GM21737 (cell line): ENCODE measurements around the gene MGAT3.
"Not testable (repeated sequence)": the region's sequence is repeated elsewhere in the genome, so short reads cannot be mapped to it uniquely, and the experiment has no call there.

Experiments
- ATAC-seq: cut with Tn5 transposase; IDR thresholded peaks from one replicate; pipeline ENCODE4 v1.9.1; 2021; ENCODE audit warnings: mild to moderate bottlenecking, moderate library complexity; ENCODE audit not compliant: unreplicated experiment

The MGAT3 gene

GRCh38 chr22:39488563-39489083, 31.8 kb downstream of the MGAT3 start:
- ATAC-seq: no peak

DNA sequence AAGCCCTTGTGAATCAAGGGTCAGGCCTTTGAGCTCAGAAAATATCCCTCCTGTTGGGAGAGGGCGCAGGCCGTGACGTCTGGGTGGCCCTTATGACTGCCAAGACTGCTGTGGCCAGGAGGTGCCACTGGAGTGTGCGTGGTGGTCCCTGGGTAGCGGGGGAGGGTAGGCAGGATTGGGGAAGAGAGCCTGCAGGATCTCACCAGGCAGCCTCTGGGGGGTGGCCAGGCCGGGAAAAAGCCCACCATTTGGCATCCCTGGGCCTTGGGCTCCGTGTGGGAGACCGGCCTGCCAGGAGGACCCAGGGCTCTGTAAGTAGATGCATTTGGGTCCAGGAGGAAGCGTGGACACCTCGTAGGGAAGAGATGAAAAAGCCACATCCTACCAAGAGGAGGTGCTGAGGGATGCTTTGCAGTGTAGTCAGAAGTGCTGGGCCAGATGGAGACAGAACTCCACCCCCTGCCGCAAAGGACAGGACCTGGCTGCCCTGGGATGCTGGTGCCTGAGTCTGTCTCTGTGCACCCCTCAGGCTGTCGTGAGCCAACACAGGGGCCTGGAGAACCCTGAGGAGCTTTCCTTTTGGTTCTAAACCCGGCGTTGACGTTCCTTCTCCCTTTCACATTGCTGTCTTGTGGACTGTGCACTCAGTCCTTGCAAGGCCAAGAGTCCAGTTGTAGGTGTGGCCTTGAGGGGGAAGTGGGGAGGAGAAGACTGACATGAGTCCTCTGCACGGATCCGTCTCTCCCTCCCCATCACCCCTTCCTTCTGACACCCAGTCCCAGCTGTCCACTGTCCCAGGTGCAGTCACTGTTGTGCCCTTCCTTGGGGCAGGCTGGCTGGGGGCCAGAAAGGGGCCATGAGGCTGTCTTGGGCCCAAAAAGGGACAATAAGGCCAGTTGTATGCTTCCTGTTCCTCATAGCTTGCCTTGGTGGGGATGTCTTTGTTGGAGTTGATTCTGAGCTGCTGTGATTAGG, 32.6 kb downstream of the MGAT3 start:
- ATAC-seq: no peak

GRCh38 chr22:39490135-39490798, 33.5 kb downstream of the MGAT3 start:
- peak; percentile 69 for ATAC-seq

- ATAC-seq: no peak
Measured at GRCh38 chr22:39490966-39491680, 34.3 kb downstream of the MGAT3 start.

DNA sequence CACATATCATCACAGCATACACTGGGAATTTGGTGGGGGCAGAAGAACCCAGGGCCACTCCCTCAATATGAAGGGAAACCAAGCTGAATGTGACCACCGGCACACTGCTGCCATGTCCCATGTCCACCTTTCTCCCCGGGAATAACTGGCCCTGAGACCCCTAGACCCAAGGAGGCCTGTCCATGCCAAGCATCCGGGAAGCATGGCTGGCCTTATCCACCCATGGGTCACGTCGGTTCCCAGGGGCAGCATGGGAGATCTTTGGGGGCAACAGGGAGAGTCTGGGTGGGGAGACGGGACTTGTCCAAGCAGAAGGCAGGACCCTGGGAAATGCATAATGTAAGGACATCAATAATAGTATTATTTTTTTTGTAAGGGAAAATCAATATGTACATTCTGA, 34.9 kb downstream of the MGAT3 start:
- no peak for ATAC-seq

DNA sequence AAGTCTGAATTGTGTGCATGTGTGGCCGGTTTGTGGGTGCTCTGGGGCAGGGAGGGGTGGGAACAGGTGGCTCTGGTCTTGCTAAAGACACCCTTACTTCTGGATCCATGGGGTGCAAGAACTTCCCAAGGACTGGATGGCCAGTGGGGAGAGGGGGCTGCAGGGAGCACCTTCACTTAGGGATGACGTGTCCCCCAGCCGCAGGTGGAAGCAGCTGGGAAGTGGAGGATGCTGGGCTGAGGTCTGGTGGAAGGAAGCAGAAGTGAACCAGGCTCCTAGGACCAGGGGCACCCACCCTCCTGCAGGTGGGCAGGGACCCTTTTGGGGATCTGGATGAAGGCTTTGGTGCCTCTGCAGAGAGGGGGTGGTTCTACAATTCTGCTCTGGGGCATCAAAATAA, 35.4 kb downstream of the MGAT3 start:
- no peak for ATAC-seq

GRCh38 chr22:39493759-39494158, 36.9 kb downstream of the MGAT3 start:
- no peak for ATAC-seq

DNA sequence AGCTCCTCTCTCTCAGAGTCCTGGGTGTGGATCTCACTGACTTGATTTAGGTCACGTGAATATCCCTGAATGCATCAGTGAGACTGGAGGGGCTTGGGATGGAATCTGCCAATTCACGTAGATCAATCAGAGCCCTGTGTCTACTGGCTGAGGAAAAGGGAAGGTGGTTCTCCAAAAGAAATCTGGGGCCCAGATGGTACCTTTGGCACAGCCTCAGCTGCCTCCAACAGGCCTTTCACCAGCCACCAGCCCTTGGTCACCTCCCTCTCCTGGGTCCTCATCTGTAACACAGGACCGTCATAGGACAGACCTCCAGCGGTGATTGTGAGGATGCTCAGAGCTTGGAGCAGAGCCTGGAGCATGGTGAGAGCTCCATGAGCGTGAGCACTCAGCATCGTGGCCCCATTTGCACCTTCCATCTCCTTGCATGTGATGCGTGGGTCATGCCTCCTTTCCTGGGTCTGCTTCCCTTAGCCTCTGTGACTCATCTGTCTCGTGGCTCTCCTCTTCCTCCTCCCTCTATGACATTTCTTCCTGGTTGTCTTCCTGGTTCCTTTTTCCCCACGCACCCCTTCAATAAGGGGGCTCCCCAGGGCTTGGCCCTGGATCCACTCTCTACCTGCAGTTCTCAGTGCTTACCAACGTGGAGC, 37.8 kb downstream of the MGAT3 start:
- ATAC-seq: no peak

DNA sequence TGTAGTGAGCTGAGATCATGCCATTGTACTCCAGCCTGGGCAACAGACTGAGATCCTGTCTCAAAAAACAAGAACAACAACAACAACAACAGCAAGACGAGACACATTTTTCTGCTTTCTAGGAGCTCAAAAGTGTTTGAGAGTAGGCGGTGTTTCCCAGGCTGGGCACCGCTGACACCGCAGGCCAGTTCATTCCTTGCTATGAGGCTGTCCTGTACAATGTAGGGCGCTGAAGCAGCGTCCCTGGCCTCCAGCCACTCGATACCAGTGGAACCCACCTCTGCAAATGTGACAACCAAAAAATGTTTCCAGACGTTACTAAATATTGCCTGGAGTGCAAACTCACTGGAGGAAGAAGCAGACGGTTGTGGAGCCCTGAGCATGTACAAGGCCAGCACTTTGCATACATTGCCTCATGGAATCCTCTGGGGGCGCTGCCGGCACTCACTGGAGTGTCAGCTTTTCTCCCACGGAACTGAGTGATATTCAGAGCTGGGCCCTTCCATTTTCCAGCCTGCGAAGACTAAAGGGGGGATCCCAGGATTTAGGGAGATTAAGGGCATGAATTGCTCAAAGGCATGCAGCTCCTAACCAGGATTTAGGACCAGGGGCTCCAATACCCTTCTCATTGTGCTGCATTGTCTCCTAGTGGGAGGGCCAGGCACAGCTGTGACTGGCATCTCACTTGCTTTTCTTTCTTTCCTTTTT, 39.5 kb downstream of the MGAT3 start:
- no peak for ATAC-seq

GRCh38 chr22:39497429-39497828, 40.6 kb downstream of the MGAT3 start:
- no peak for ATAC-seq

DNA sequence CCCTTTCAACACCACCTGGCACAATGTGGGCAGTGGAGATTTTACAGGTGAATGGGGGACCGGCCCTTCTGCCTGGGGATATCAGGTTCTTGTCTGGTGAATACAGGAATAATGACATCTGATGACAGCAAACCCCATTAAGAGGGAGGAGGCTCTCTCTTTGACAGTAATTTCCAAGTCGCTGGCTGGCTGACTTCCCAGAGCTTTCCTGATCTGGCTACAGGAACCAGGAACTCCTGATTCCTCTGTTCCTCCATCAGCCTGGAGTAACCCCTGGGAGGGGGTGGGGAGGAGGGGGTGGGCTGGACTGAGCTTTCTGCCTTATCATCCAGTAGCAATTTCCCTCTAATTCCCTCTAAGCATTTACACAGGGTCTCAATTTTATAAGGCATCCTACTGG, 41.6 kb downstream of the MGAT3 start:
- ATAC-seq: no peak

- ATAC-seq: no peak
Measured at GRCh38 chr22:39498802-39499201, 42.0 kb downstream of the MGAT3 start.

- no peak for ATAC-seq
Measured at GRCh38 chr22:39500101-39500500, 43.3 kb downstream of the MGAT3 start.

DNA sequence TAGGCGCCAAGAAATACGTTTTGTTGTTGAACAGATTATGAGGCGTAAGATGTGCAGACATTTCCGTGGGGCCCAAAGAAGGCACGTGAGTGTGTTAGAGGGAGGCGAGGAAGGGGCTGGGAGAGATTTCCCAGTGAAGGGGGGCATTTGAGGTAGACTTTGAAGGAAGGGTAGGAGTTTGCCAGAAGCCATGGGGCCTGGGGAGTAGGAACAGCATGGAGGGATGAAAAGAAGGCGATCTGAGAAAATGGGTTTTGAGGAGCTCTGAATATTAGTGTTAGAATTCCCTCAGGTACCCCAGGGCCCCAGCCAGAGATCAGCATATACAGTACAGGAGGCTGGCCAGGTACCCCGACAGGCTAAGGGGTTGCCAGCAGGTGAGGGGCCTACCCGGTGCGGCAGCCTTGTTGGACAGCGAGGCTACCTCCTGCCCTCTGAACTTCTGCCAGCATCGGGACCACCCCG, 44.9 kb downstream of the MGAT3 start:
- peak; percentile 8 for ATAC-seq

GRCh38 chr22:39502109-39502788, 45.4 kb downstream of the MGAT3 start, which contains the start of gene MIEF1:
Gene MIEF1 (plus strand): TSS chr22:39502290. CDS start chr22:39511295, 9,005 bp downstream.
- ATAC-seq: peak; percentile 85

DNA sequence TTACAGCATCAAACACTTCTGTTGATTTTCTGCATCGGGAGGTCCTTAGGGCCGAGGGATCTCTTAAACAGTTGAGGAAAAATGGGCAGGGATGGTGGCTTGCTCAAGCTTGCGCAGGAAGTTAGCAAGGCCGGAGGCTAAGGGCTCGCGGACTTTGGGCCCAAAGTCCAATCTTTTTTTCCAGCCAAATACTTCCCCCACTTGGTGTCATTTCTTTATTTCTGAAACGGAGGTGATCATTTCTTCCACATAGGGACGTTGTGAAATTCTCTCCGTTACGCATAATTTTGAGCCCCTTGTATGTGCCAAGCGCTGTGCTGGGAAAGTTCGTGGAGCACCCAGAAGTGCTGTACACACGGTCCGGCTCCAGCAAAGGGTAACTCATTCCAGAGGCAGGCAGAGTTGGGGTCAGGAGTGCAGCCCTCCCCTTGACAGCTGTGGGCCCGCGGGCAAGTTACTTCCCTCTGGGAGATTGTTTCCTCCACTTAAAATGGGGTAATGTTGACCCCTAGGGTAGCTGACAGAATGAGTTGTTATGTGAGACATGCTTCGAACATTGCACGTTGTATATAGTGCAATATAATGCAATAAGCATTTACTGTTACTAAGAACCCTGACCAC, 46.1 kb downstream of the MGAT3 start:
- ATAC-seq: no peak

DNA sequence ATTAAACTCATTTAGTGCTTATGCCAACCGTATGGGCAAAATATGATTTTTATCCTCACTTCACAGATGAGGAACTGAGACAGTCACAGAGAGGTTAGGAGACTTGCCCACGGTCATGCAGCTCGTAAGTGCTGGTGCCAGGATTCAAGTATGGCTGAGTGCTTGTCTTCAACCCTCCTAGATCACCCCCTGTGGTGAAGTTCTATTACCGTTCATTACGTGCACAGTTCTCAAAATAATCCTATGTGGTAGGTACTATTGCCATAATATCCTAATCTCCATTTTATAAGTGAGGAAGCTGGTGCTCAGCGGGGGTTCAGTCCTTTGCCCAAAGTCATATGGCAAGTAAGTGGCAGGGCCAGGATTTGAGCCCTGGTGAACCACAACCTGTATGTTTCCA, 46.8 kb downstream of the MGAT3 start:
- no peak for ATAC-seq

GRCh38 chr22:39504071-39504470, 47.3 kb downstream of the MGAT3 start:
- no peak for ATAC-seq

- not testable (repeated sequence) for ATAC-seq
Measured at GRCh38 chr22:39507021-39507420, 50.2 kb downstream of the MGAT3 start.
